ENCODE data around the gene INHBE. TPM values are rescaled to one million over a fixed set of nuclear protein-coding genes. Genes with fewer than 3 reads are reported as not detected.
"Not testable (repeated sequence)": the region's sequence is repeated elsewhere in the genome, so short reads cannot be mapped to it uniquely, and the experiment has no call there.

INHBE gene
- total and polyA plus RNA-seq, 2 of the 8 experiments (the other 6 are each of a cell fraction or from before 2014, with no cell fraction given): 10.2 to 18.8 TPM

GRCh38 chr12:57495051-57495701 lies 40.1 kb downstream of the INHBE start:
- H4K5ac ChIP-seq (ENCODE audit: insufficient read length, low read depth, low read length); H3K23me2 ChIP-seq (ENCODE audit: low read depth, low read length); H3K56ac ChIP-seq (replicated peaks; ENCODE audit: insufficient read length, low read depth, low read length); H3K4me2 ChIP-seq (ENCODE audit: insufficient read depth in 1 of 2, low read depth in 2 of 2, low read length in 2 of 2); H3K9ac ChIP-seq (replicated peaks in 1 of 4; ENCODE audit: extremely low read depth in 1 of 4, low read depth in 3 of 4, low read length in 3 of 4); H2BK20ac ChIP-seq (ENCODE audit: low read length); H2BK12ac ChIP-seq (ENCODE audit: low read depth, low read length); H3K79me1 ChIP-seq (ENCODE audit: low read depth, low read length); H3K27me3 ChIP-seq (replicated peaks in 1 of 4; ENCODE audit: control insufficient read depth in 3 of 4, extremely low read depth in 1 of 4, insufficient read depth in 3 of 4, low read length in 3 of 4); POLR2A ChIA-PET (ENCODE audit: partially characterized antibody); H3K9me3 ChIP-seq (ENCODE audit: insufficient read depth in 2 of 2, low read depth in 1 of 2, low read length in 1 of 2); H3K4ac ChIP-seq (replicated peaks; ENCODE audit: insufficient read length, low read depth, low read length); CTCF ChIA-PET (ENCODE audit: partially characterized antibody); H2AFZ ChIP-seq (ENCODE audit: low read length); H2BK15ac ChIP-seq (ENCODE audit: low read length); H3K14ac ChIP-seq (ENCODE audit: insufficient read length); DNase-seq (ENCODE audit: low read depth in 1 of 2, low spot score in 2 of 2); H2BK120ac ChIP-seq (replicated peaks; ENCODE audit: low read depth, low read length); H2BK5ac ChIP-seq (ENCODE audit: low read depth, low read length); H3K79me2 ChIP-seq (ENCODE audit: control insufficient read depth in 1 of 2, insufficient read depth in 2 of 2, low read length in 2 of 2); H2AK5ac ChIP-seq (ENCODE audit: low read depth, low read length); H3K4me3 ChIP-seq (ENCODE audit: extremely low read depth in 1 of 4, insufficient read depth in 2 of 4, low read depth in 3 of 4, low read length in 4 of 4); H3K23ac ChIP-seq (ENCODE audit: insufficient read length); FAIRE-seq; H3K4me1 ChIP-seq (replicated peaks in 1 of 4; ENCODE audit: control insufficient read depth in 3 of 4, insufficient read depth in 4 of 4, low read length in 3 of 4); H3K18ac ChIP-seq (ENCODE audit: extremely low read depth, low read length); H4K91ac ChIP-seq (replicated peaks; ENCODE audit: insufficient read length, low read length); H4K20me1 ChIP-seq (replicated peaks in 1 of 2; ENCODE audit: control insufficient read depth in 1 of 2, insufficient read depth in 2 of 2, low read length in 2 of 2); H3K27ac ChIP-seq (ENCODE audit: low read depth, low read length); H4K8ac ChIP-seq (ENCODE audit: extremely low read depth, insufficient read depth, low read length): not testable (repeated sequence)
- H3K36me3 ChIP-seq (ENCODE audit: control insufficient read depth in 2 of 4, insufficient read depth in 4 of 4, low read length in 3 of 4): peaks cover 36 to 82% (median 59%) of the 10 kb centered on the region in 4 experiments
- 89% methylated on average over 7 of the region's 48 CpGs; no CpG with 5 or more reads in 1 of the 2 experiments for WGBS, 2 experiments (ENCODE audit: extremely low coverage in 1 of 2, insufficient coverage in 1 of 2, insufficient read length in 1 of 2, insufficient replicate concordance in 2 of 2, low coverage in 1 of 2, low lambda C conversion rate in 2 of 2, missing lambda C conversion rate in 1 of 2)
